WTC11 (cell line): ENCODE data around the gene HACD3. TPM values are rescaled to one million over a fixed set of nuclear protein-coding genes. Genes with fewer than 3 reads are reported as not detected.

Experiments
- ATAC-seq: fragments of 200-7000 bp; cut with Tn5 transposase; 2 replicates; pipeline ENCODE4 v1.10.0; 2021; ENCODE audit warnings: mild to moderate bottlenecking, moderate library complexity
- CTCF ChIA-PET: fragments of 300-600 bp; sonication (Branson Sonifier 250); formaldehyde crosslinking; loops from one replicate; lab custom pipeline; 2021; ENCODE audit warnings: antibody characterized with exemption; lab: Charles Lee
- POLR2A ChIA-PET: fragments of 350-600 bp; sonication (Branson Sonifier 250); formaldehyde crosslinking; loops from one replicate; lab custom pipeline; 2021; ENCODE audit warnings: antibody characterized with exemption; lab: Charles Lee
- DNase-seq: peaks from one replicate; pipeline ENCODE4 v3.0.0; 2021; ENCODE audit warnings: low spot score
- H3K27ac Mint-ChIP-seq: 2 replicates; pipeline ENCODE4 v1.8.0; 2021; ENCODE audit warnings: mixed read lengths
- H3K27me3 Mint-ChIP-seq: 2 replicates; pipeline ENCODE4 v1.8.0; 2021; ENCODE audit warnings: low read depth, mild to moderate bottlenecking, moderate library complexity, mixed read lengths
- H3K36me3 Mint-ChIP-seq: 2 replicates; pipeline ENCODE4 v1.8.0; 2021; ENCODE audit warnings: mixed read lengths
- H3K4me1 Mint-ChIP-seq: 2 replicates; pipeline ENCODE4 v1.8.0; 2022; ENCODE audit warnings: mixed read lengths
- H3K4me3 Mint-ChIP-seq: 2 replicates; pipeline ENCODE4 v1.8.0; 2021; ENCODE audit warnings: mild to moderate bottlenecking, moderate library complexity, mixed read lengths
- H3K9me3 Mint-ChIP-seq: 2 replicates; pipeline ENCODE4 v1.8.0; 2021; ENCODE audit warnings: mixed read lengths
- GTF2I ChIP-seq: fragments of 250-450 bp; sonication (Bioruptor Pico); conservative IDR thresholded peaks from 2 replicates; pipeline ENCODE4 v1.4.0; 2021; ENCODE audit warnings: mild to moderate bottlenecking
- IRF2 ChIP-seq: sonication (generic); formaldehyde crosslinking; IDR thresholded peaks from 2 replicates; pipeline ENCODE4 v1.8.0; 2022; ENCODE audit warnings: low read depth, missing genetic modification reagents, borderline replicate concordance
- MYBL2 ChIP-seq: sonication (generic); formaldehyde crosslinking; IDR thresholded peaks from 2 replicates; pipeline ENCODE4 v1.8.1; 2023; ENCODE audit warnings: mild to moderate bottlenecking, moderate library complexity, missing genetic modification reagents
- NFATC4 ChIP-seq: fragments of 250-450 bp; sonication (Bioruptor Pico); IDR thresholded peaks from 2 replicates; pipeline ENCODE4 v1.9.0; 2021; ENCODE audit warnings: mild to moderate bottlenecking
- OVOL2 ChIP-seq: fragments of 250-450 bp; sonication (Bioruptor Pico); IDR thresholded peaks from 2 replicates; pipeline ENCODE4 v1.9.0; 2021; ENCODE audit warnings: mild to moderate bottlenecking, borderline replicate concordance
- PRDM15 ChIP-seq: sonication (generic); formaldehyde crosslinking; IDR thresholded peaks from 2 replicates; pipeline ENCODE4 v1.8.0; 2022; ENCODE audit warnings: missing genetic modification reagents
- PREB ChIP-seq: sonication (generic); formaldehyde crosslinking; IDR thresholded peaks from 2 replicates; pipeline ENCODE4 v1.8.1; 2022; ENCODE audit warnings: mild to moderate bottlenecking, missing genetic modification reagents, moderate library complexity, borderline replicate concordance
- RORB ChIP-seq: fragments of 250-450 bp; sonication (Bioruptor Pico); IDR thresholded peaks from 2 replicates; pipeline ENCODE4 v1.9.0; 2021; ENCODE audit warnings: mild to moderate bottlenecking
- SOX15 ChIP-seq: fragments of 250-450 bp; sonication (Bioruptor Pico); IDR thresholded peaks from 2 replicates; pipeline ENCODE4 v1.9.0; 2021; ENCODE audit warnings: mild to moderate bottlenecking
- TCF7 ChIP-seq: sonication (generic); formaldehyde crosslinking; IDR thresholded peaks from 2 replicates; pipeline ENCODE4 v1.8.0; 2022; ENCODE audit warnings: mild to moderate bottlenecking, low read depth, missing genetic modification reagents, moderate library complexity
- ZNF121 ChIP-seq: sonication (generic); formaldehyde crosslinking; IDR thresholded peaks from 2 replicates; pipeline ENCODE4 v1.8.0; 2023; ENCODE audit warnings: missing genetic modification reagents
- ZNF263 ChIP-seq: sonication (generic); formaldehyde crosslinking; IDR thresholded peaks from 2 replicates; pipeline ENCODE4 v1.8.1; 2022; ENCODE audit warnings: low read depth, mild to moderate bottlenecking, moderate library complexity, missing genetic modification reagents
- ZNF416 ChIP-seq: fragments of 250-450 bp; sonication (Bioruptor Pico); IDR thresholded peaks from 2 replicates; pipeline ENCODE4 v1.9.0; 2021; ENCODE audit warnings: mild to moderate bottlenecking, inconsistent platforms
- total RNA-seq: library from RNA; stranded (reverse); gene quantifications from 3 replicates; pipeline ENCODE4 v1.2.3, GENCODE V29; 2021
- TF ChIP-seq, protein P1 (sequence below): sonication (generic); formaldehyde crosslinking; conservative IDR thresholded peaks from 2 replicates; pipeline ENCODE4 v1.8.1; 2022; ENCODE audit warnings: mild to moderate bottlenecking, missing genetic modification reagents
- TF ChIP-seq, protein P2 (sequence below): fragments of 250-450 bp; sonication (Bioruptor Pico); IDR thresholded peaks from 2 replicates; pipeline ENCODE4 v1.9.0; 2021; ENCODE audit warnings: mild to moderate bottlenecking
- TF ChIP-seq, protein P3 (sequence below): fragments of 250-450 bp; sonication (Bioruptor Pico); IDR thresholded peaks from 2 replicates; pipeline ENCODE4 v1.8.0; 2021; ENCODE audit warnings: mild to moderate bottlenecking
- TF ChIP-seq, protein P4 (sequence below): sonication (generic); formaldehyde crosslinking; conservative IDR thresholded peaks from 2 replicates; pipeline ENCODE4 v1.8.1; 2023; ENCODE audit warnings: mild to moderate bottlenecking, low read depth, missing genetic modification reagents, moderate library complexity

Gene HACD3
- total RNA-seq, 1 experiment from 2014 or later, result 95.9 TPM

DNA sequence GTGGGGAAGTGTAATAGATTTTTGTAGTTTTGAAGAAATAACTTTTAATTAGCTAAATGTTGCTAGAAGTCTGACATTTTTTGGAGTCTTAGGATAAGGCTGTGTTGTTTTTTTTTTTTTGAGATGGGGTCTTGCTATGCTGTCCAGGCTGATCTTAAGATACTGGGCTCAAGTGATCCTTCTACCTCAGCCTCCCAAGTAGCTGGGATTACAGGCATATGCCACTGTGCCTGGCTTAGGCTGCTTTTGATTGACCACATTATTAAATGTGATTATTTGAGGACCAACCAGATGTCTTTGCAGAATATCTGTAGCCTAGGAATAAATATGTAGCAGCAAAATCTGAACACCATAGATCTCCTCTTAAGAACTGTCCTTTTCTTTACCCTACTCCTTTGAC lies 29.7 kb downstream of the HACD3 start:
- CTCF ChIA-PET, result interaction anchor here (1.0 kb wide), 1 partner anchor 43 kb away, joined by 3 read pairs; the partner anchor contains the start of gene DPP8
- DNase-seq, result no peak
- POLR2A ChIA-PET, result no interaction called here
- no peak overlapping the region for H3K4me3 Mint-ChIP-seq
- H3K9me3 Mint-ChIP-seq, result peaks cover 8% of the 10 kb centered on the region
- no peak for ATAC-seq
- H3K36me3 Mint-ChIP-seq, result peaks cover 83% of the 10 kb centered on the region
- TF ChIP-seq MYBL2 (CRISPR knock-in tag) (no peak), ZNF121 (CRISPR knock-in tag) (peak; percentile 71; the same call in 1 of the 2 replicates), TCF7 (CRISPR knock-in tag) (no peak)
- no peaks in the 10 kb centered on the region for H3K4me1 Mint-ChIP-seq
- H3K27me3 Mint-ChIP-seq, result no peaks in the 10 kb centered on the region
- no peak overlapping the region for H3K27ac Mint-ChIP-seq

DNA sequence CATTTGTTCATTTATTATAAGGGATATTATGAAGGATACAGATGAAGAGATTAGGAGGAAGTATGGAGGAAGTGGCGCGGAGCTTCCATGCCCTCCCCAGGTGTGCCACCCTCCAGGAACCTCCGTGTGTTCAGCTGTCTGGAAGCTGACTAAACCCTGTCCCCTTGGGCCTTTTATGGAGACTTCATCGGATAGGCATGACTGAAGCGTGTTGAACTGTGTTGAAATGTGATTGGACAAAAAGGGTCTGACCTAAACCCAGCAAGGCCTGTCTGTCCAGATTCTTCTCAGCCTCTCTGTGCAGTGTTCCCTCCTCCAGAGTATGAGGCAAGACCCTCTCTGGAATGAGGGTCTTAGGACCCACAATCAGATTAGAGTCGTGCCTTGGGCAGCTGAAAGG lies 31.7 kb downstream of the HACD3 start:
- DNase-seq, result no peak
- TF ChIP-seq, protein P1, sequence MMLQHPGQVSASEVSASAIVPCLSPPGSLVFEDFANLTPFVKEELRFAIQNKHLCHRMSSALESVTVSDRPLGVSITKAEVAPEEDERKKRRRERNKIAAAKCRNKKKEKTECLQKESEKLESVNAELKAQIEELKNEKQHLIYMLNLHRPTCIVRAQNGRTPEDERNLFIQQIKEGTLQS (CRISPR knock-in tag), result no peak
- TF ChIP-seq, protein P2, sequence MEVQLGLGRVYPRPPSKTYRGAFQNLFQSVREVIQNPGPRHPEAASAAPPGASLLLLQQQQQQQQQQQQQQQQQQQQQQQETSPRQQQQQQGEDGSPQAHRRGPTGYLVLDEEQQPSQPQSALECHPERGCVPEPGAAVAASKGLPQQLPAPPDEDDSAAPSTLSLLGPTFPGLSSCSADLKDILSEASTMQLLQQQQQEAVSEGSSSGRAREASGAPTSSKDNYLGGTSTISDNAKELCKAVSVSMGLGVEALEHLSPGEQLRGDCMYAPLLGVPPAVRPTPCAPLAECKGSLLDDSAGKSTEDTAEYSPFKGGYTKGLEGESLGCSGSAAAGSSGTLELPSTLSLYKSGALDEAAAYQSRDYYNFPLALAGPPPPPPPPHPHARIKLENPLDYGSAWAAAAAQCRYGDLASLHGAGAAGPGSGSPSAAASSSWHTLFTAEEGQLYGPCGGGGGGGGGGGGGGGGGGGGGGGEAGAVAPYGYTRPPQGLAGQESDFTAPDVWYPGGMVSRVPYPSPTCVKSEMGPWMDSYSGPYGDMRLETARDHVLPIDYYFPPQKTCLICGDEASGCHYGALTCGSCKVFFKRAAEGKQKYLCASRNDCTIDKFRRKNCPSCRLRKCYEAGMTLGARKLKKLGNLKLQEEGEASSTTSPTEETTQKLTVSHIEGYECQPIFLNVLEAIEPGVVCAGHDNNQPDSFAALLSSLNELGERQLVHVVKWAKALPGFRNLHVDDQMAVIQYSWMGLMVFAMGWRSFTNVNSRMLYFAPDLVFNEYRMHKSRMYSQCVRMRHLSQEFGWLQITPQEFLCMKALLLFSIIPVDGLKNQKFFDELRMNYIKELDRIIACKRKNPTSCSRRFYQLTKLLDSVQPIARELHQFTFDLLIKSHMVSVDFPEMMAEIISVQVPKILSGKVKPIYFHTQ (CRISPR knock-in tag), result no peak
- TF ChIP-seq, protein P3, sequence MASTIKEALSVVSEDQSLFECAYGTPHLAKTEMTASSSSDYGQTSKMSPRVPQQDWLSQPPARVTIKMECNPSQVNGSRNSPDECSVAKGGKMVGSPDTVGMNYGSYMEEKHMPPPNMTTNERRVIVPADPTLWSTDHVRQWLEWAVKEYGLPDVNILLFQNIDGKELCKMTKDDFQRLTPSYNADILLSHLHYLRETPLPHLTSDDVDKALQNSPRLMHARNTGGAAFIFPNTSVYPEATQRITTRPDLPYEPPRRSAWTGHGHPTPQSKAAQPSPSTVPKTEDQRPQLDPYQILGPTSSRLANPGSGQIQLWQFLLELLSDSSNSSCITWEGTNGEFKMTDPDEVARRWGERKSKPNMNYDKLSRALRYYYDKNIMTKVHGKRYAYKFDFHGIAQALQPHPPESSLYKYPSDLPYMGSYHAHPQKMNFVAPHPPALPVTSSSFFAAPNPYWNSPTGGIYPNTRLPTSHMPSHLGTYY (CRISPR knock-in tag), result no peak
- TF ChIP-seq GTF2I, result no peak
- TF ChIP-seq ZNF263 (CRISPR knock-in tag), result no peak
- no peak for TF ChIP-seq PREB (CRISPR knock-in tag)
- no peak for TF ChIP-seq SOX15 (CRISPR knock-in tag)
- TF ChIP-seq ZNF416 (CRISPR knock-in tag), result no peak
- no peak for TF ChIP-seq NFATC4 (CRISPR knock-in tag)
- TF ChIP-seq RORB (CRISPR knock-in tag), result no peak
- TF ChIP-seq IRF2 (CRISPR knock-in tag), result no peak
- TF ChIP-seq, protein P4, sequence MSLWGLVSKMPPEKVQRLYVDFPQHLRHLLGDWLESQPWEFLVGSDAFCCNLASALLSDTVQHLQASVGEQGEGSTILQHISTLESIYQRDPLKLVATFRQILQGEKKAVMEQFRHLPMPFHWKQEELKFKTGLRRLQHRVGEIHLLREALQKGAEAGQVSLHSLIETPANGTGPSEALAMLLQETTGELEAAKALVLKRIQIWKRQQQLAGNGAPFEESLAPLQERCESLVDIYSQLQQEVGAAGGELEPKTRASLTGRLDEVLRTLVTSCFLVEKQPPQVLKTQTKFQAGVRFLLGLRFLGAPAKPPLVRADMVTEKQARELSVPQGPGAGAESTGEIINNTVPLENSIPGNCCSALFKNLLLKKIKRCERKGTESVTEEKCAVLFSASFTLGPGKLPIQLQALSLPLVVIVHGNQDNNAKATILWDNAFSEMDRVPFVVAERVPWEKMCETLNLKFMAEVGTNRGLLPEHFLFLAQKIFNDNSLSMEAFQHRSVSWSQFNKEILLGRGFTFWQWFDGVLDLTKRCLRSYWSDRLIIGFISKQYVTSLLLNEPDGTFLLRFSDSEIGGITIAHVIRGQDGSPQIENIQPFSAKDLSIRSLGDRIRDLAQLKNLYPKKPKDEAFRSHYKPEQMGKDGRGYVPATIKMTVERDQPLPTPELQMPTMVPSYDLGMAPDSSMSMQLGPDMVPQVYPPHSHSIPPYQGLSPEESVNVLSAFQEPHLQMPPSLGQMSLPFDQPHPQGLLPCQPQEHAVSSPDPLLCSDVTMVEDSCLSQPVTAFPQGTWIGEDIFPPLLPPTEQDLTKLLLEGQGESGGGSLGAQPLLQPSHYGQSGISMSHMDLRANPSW (CRISPR knock-in tag), result no peak
- TF ChIP-seq OVOL2 (CRISPR knock-in tag), result no peak
- TF ChIP-seq PRDM15 (CRISPR knock-in tag), result no peak
- Mint-ChIP-seq H3K4me3 (no peak overlapping the region), H3K36me3 (peaks cover 86% of the 10 kb centered on the region), H3K27ac (no peak overlapping the region), H3K9me3 (peaks cover 19% of the 10 kb centered on the region), H3K27me3 (no peaks in the 10 kb centered on the region), H3K4me1 (no peaks in the 10 kb centered on the region)
- CTCF ChIA-PET, result interaction anchor here (0.7 kb wide), 1 partner anchor 20 kb away, joined by 3 read pairs; no protein-coding TSS in a partner anchor
- no peak for ATAC-seq
- POLR2A ChIA-PET, result interaction anchor here (0.6 kb wide), 1 partner anchor 1538 kb away, joined by 10 read pairs; no protein-coding TSS in a partner anchor
